ENCODE measurements around the gene ADAM12.

- TF ChIP-seq CTCF (IDR thresholded peaks at IDR 0.05) (no peak), POLR2A (IDR thresholded peaks at IDR 0.05) (no peak)
These were observed 123.9 kb downstream of the ADAM12 start for GRCh38 chr10:126264102-126265018.
